B cell (primary cell): ENCODE measurements around the gene PPP1R18.

ENCODE experiments used
- CTCF ChIP-seq: fragments of 200-600 bp; IDR thresholded peaks from one replicate; pipeline ENCODE4 v1.8.0; 2022; ENCODE audit warnings: antibody characterized with exemption, mild to moderate bottlenecking
- EZH2 ChIP-seq: IDR thresholded peaks from 2 replicates; pipeline ENCODE4 v1.6.1; 2012; ENCODE audit warnings: borderline replicate concordance, low read depth, mild to moderate bottlenecking, moderate library complexity, low read length; ENCODE audit not compliant: insufficient read depth, poor library complexity, severe bottlenecking

GRCh38 chr6:30687659-30688431 is 1.4 kb upstream of the PPP1R18 start:
- TF ChIP-seq CTCF, result no peak
- no peak for TF ChIP-seq EZH2
